HL-60 (cell line): Measurements from ENCODE around the gene RPL13A.
A peak's percentile ranks its signal among the peaks of the same experiment; 100 is the strongest.

Experiments
- DNase-seq, 2 experiments: peaks; one replicate each; pipeline ENCODE4 v3.0.0-alpha.2; 2010 to 2020; ENCODE audit warnings: low read depth in 1 of 2, low spot score in 1 of 2
- H3K27ac ChIP-seq: fragments of 250-450 bp; sonication (Bioruptor Pico); replicated peaks from 2 replicates; pipeline ENCODE4 v1.5.1; 2020; ENCODE audit warnings: mild to moderate bottlenecking, moderate library complexity
- H3K27me3 ChIP-seq: fragments of 250-450 bp; sonication (Bioruptor Pico); 2 replicates; pipeline ENCODE4 v1.5.1; 2021; ENCODE audit warnings: mild to moderate bottlenecking, moderate library complexity; ENCODE audit not compliant: insufficient read depth, poor library complexity, severe bottlenecking
- H3K4me3 ChIP-seq: replicated peaks from 2 replicates; pipeline ENCODE4 v1.5.1; 2011; ENCODE audit warnings: mild to moderate bottlenecking, control low read depth, low read length; ENCODE audit not compliant: insufficient read depth
- GABPA ChIP-seq: IDR thresholded peaks from 2 replicates; pipeline ENCODE4 v1.6.1; 2012; ENCODE audit warnings: low read depth
- POLR2AphosphoS5 ChIP-seq: IDR thresholded peaks from 2 replicates; pipeline ENCODE4 v1.6.1; 2012; ENCODE audit warnings: low read depth
- SPI1 ChIP-seq: IDR thresholded peaks from 2 replicates; pipeline ENCODE4 v1.6.1; 2012; ENCODE audit warnings: low read depth, mild to moderate bottlenecking, borderline replicate concordance
- TF ChIP-seq, protein P1 (sequence below): IDR thresholded peaks from 2 replicates; pipeline ENCODE4 v1.6.1; 2012; ENCODE audit warnings: low read depth; ENCODE audit not compliant: insufficient replicate concordance
- TF ChIP-seq, protein P2 (sequence below): IDR thresholded peaks from one replicate; pipeline ENCODE4 v1.5.1; 2011; ENCODE audit warnings: low read length, control low read depth, inconsistent platforms; ENCODE audit not compliant: insufficient read depth

Gene RPL13A

GRCh38 chr19:49491804-49492572 lies 4.6 kb downstream of the RPL13A start:
- Histone ChIP-seq H3K4me3 (no peak overlapping the region), H3K27me3 (no peaks in the 10 kb centered on the region), H3K27ac (peak overlapping the region; percentile 4; the same call in 1 of the 2 replicates)
- DNase-seq = no peak
- no peak for TF ChIP-seq GABPA
- peak; percentile 76; the same call in 1 of the 2 replicates for TF ChIP-seq POLR2AphosphoS5

- peak overlapping the region; percentile 4; the same call in 1 of the 2 replicates for H3K27ac ChIP-seq
- DNase-seq = peak in 1 of 2 experiments; percentile 47
- TF ChIP-seq POLR2AphosphoS5 (peak; percentile 89), GABPA (no peak)
- no peak overlapping the region for H3K4me3 ChIP-seq
- no peaks in the 10 kb centered on the region for H3K27me3 ChIP-seq
Measured at GRCh38 chr19:49492573-49493405, 5.4 kb downstream of the RPL13A start.

DNA sequence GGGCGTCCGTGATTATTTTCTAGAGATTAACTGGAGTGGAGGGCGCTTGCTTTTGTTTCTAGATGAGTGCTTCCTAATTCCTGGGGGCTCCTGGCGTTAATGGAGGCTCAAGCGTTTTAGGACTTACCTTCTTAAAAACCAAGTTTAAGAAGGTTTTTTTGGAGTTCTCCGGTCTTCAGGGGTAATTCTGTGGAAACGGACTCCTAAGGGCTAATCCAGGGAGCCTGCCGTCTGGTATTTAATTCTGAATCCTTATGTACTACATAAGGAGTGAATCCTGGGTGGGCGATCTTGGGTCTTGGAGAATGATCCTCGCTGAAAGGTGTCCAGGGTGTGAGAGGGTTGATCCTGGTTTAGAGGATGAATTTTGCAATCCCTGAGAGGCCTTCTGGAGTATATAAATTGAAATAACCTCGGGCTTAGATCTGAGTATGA lies 9.2 kb downstream of the RPL13A start:
- peak overlapping the region; percentile 92 for H3K27ac ChIP-seq
- DNase-seq = no peak
- TF ChIP-seq GABPA = no peak
- TF ChIP-seq, protein P1, sequence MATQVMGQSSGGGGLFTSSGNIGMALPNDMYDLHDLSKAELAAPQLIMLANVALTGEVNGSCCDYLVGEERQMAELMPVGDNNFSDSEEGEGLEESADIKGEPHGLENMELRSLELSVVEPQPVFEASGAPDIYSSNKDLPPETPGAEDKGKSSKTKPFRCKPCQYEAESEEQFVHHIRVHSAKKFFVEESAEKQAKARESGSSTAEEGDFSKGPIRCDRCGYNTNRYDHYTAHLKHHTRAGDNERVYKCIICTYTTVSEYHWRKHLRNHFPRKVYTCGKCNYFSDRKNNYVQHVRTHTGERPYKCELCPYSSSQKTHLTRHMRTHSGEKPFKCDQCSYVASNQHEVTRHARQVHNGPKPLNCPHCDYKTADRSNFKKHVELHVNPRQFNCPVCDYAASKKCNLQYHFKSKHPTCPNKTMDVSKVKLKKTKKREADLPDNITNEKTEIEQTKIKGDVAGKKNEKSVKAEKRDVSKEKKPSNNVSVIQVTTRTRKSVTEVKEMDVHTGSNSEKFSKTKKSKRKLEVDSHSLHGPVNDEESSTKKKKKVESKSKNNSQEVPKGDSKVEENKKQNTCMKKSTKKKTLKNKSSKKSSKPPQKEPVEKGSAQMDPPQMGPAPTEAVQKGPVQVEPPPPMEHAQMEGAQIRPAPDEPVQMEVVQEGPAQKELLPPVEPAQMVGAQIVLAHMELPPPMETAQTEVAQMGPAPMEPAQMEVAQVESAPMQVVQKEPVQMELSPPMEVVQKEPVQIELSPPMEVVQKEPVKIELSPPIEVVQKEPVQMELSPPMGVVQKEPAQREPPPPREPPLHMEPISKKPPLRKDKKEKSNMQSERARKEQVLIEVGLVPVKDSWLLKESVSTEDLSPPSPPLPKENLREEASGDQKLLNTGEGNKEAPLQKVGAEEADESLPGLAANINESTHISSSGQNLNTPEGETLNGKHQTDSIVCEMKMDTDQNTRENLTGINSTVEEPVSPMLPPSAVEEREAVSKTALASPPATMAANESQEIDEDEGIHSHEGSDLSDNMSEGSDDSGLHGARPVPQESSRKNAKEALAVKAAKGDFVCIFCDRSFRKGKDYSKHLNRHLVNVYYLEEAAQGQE = no peak
- TF ChIP-seq, protein P2, sequence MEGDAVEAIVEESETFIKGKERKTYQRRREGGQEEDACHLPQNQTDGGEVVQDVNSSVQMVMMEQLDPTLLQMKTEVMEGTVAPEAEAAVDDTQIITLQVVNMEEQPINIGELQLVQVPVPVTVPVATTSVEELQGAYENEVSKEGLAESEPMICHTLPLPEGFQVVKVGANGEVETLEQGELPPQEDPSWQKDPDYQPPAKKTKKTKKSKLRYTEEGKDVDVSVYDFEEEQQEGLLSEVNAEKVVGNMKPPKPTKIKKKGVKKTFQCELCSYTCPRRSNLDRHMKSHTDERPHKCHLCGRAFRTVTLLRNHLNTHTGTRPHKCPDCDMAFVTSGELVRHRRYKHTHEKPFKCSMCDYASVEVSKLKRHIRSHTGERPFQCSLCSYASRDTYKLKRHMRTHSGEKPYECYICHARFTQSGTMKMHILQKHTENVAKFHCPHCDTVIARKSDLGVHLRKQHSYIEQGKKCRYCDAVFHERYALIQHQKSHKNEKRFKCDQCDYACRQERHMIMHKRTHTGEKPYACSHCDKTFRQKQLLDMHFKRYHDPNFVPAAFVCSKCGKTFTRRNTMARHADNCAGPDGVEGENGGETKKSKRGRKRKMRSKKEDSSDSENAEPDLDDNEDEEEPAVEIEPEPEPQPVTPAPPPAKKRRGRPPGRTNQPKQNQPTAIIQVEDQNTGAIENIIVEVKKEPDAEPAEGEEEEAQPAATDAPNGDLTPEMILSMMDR = no peak
- TF ChIP-seq SPI1 = no peak
- no peaks in the 10 kb centered on the region for H3K27me3 ChIP-seq
- peak overlapping the region; percentile 81 for H3K4me3 ChIP-seq

GRCh38 chr19:49497047-49497788 lies 9.8 kb downstream of the RPL13A start:
- DNase-seq = peak; percentile 82 to 93
- TF ChIP-seq, protein P1 = no peak
- peak; percentile 79 for TF ChIP-seq POLR2AphosphoS5
- 0 out of 2 replicates have a peak, but pooled peaks have one; percentile 26 for TF ChIP-seq GABPA
- TF ChIP-seq, protein P2 = no peak
- peak; percentile 71; the same call in 1 of the 2 replicates for TF ChIP-seq SPI1
- H3K4me3 ChIP-seq = peak overlapping the region; percentile 81

More at GRCh38 chr19:49497047-49497788, 9.8 kb downstream of the RPL13A start:
- Histone ChIP-seq H3K27me3 (no peaks in the 10 kb centered on the region), H3K27ac (peak overlapping the region; percentile 92)
